PFSK-1 (cell line): ENCODE measurements around the gene MYO7A.

Experiments
- FOXP2 ChIP-seq: optimal IDR thresholded peaks from 2 replicates; pipeline ENCODE3; 2011; ENCODE audit warnings: borderline replicate concordance, control low read depth, inconsistent platforms; ENCODE audit not compliant: insufficient read depth; ENCODE audit errors: extremely low read length, extremely low read depth
- POLR2AphosphoS5 ChIP-seq: IDR thresholded peaks from 2 replicates; pipeline ENCODE4 v1.6.1; 2012; ENCODE audit warnings: low read depth, mild to moderate bottlenecking, control low read depth, low read length, moderate library complexity
- REST ChIP-seq, 2 experiments: IDR thresholded peaks; 2 replicates each; pipeline versions ENCODE4 v1.6.1 to v1.8.0; 2011 to 2012; ENCODE audit warnings: low read depth in 2 of 2, low read length in 2 of 2, control low read depth in 1 of 2, inconsistent platforms in 1 of 2, mild to moderate bottlenecking in 1 of 2, moderate library complexity in 1 of 2; ENCODE audit not compliant: insufficient read depth in 1 of 2
- SIN3A ChIP-seq: IDR thresholded peaks from 2 replicates; pipeline ENCODE4 v1.6.1; 2012; ENCODE audit warnings: mild to moderate bottlenecking, low read length, moderate library complexity, borderline replicate concordance; ENCODE audit not compliant: insufficient read depth
- TAF1 ChIP-seq: IDR thresholded peaks from 2 replicates; pipeline ENCODE4 v1.6.1; 2012; ENCODE audit warnings: low read length, control low read depth, borderline replicate concordance; ENCODE audit not compliant: insufficient read depth

Gene MYO7A

GRCh38 chr11:77193911-77194830 is 66.1 kb downstream of the MYO7A start:
- no peak for TF ChIP-seq FOXP2
- TF ChIP-seq POLR2AphosphoS5 = no peak
- no peak for TF ChIP-seq REST (IDR thresholded peaks at IDR 0.05; ENCODE audit: insufficient read depth in 1 of 2, low read depth in 2 of 2, low read length in 2 of 2)
- no peak for TF ChIP-seq SIN3A
- no peak for TF ChIP-seq TAF1

- TF ChIP-seq FOXP2 (no peak), POLR2AphosphoS5 (no peak), TAF1 (no peak), REST (IDR thresholded peaks at IDR 0.05; ENCODE audit: insufficient read depth in 1 of 2, low read depth in 2 of 2, low read length in 2 of 2) (no peak), SIN3A (no peak)
These were observed 67.2 kb downstream of the MYO7A start for GRCh38 chr11:77195071-77195755.

- TF ChIP-seq REST (IDR thresholded peaks at IDR 0.05; ENCODE audit: insufficient read depth in 1 of 2, low read depth in 2 of 2, low read length in 2 of 2) (no peak), FOXP2 (no peak), TAF1 (no peak), POLR2AphosphoS5 (no peak), SIN3A (no peak)
These were observed 68.9 kb downstream of the MYO7A start for GRCh38 chr11:77196961-77197360.

GRCh38 chr11:77197626-77198320 is 69.7 kb downstream of the MYO7A start:
- TF ChIP-seq REST (IDR thresholded peaks at IDR 0.05; ENCODE audit: insufficient read depth in 1 of 2, low read depth in 2 of 2, low read length in 2 of 2) (no peak), SIN3A (no peak), TAF1 (no peak), FOXP2 (no peak), POLR2AphosphoS5 (no peak)
